Left forelimb (tissue), 1 donor: ENCODE measurements around the gene EML4.
"Not testable (repeated sequence)": the region's sequence is repeated elsewhere in the genome, so short reads cannot be mapped to it uniquely, and the experiment has no call there.

Experiments
- DNase-seq: peaks from one replicate; pipeline ENCODE4 v3.0.0-alpha.2; 2018; ENCODE audit warnings: low spot score

The EML4 gene

DNA sequence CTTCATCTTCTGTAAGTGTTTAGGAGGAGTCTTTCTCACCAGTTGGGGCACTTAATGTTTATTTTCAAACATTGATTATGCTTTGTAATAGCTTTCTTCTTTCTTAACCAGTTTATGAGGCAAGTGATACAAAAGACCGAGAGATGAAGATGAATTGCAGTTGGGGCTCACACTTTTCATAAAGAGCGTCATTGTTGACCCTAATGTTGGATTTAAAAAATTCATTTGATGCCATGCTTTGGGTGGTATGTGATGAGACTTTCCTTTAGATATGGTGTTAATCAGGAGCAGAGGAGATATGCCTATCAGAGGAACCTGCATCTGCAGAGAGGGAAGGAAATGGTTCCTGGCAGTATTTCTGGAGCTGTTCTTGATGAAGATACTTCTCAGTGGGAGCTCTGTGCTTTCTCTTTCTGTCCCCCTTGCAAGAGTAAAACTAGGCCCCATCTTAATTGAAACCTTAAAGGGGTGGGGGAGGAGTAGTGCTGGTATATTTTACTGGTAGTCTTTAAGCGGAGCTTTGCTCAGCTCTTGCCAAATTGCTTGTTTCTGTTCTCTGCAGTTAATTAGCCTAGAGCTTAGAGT lies 2.3 kb downstream of the EML4 start:
- no peak for DNase-seq

DNA sequence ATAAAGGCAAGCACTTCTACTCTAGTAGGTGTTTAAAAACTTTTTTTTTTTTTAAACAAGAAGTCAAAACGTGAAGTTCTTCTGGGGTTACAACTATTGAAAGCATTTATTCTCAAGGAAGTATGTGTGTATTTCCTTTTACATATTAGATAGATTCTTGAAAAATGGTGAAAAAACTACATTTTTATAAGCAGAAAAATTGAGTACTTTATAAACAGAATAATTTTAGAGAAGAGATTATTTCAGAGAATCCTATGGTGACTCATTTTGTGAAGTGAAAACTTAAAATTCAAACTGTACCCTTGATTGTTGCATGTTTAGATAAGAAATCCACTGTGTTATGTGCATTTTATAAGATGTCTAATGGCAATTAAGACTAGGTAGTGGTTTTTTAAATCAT lies 2.9 kb downstream of the EML4 start:
- no peak for DNase-seq

DNA sequence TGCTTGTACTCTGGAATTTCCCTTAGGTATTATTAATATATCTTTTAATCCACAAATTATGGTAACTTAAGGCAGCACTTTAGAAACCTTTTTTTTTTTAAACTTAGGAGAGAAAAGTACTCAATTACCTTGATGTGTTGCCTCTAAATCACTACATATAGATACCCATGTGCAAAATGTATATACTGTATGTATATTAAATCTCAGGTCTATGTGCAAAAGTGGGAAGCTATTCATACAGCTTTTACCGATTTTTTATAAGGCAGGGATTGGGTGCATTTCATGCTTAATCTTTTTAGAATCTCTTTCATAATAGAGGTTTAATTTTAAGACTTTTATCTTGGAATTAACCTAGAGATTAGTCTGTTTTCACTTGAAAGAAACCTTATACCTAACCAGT lies 3.4 kb downstream of the EML4 start:
- no peak for DNase-seq

DNA sequence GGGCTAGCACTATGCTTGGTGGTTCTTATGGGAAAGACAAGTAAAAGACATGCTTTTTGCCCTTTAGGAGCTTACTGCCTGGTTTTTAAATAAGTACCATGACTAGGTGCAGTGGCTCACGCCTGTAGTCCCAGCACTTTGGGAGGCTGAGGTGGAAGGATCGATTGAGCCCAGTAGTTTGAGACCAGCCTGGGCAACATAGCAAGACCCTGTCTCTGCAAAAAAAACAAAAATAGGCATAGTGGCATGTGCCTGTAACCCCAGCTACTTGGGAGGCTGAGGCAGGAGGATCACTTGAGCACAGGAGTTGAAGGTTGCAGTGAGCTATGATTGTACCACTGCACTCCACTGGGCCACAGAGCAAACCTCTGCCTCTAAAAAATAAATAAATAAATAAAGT lies 4.3 kb downstream of the EML4 start:
- not testable (repeated sequence) for DNase-seq

DNA sequence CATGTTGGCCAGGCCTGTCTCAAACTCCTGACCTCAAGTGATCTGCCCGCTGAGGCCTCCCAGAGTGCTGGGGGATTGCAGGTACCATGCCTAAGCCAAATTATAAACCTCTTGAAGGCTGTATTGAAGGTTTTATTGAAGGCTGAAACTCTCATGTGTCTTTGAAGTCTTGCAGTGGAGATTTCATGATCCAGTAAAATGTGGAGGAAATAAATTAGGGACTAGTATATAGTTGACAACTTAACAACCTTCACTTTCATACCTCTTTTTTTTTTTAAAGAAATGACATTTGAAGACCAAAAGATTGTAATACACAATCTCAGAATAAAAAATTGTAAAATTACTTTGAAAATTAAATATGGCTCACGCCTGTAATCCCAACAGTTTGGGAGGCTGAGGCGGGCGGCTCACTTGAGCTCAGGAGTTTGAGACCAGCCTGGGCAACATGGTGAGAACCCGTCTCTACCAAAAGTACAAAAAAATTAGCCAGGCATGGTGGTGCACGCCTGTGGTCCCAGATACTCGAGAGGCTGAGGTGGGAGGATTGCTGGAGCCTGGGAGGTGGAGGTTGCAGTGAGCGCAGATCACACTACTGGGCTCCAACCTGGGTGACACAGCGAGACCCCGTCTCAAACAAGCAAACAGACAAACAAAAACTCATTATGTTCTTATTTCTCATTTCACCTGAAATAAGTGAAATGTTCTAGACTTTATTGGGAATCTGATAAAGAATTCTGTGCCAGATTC lies 8.0 kb downstream of the EML4 start:
- no peak for DNase-seq

DNA sequence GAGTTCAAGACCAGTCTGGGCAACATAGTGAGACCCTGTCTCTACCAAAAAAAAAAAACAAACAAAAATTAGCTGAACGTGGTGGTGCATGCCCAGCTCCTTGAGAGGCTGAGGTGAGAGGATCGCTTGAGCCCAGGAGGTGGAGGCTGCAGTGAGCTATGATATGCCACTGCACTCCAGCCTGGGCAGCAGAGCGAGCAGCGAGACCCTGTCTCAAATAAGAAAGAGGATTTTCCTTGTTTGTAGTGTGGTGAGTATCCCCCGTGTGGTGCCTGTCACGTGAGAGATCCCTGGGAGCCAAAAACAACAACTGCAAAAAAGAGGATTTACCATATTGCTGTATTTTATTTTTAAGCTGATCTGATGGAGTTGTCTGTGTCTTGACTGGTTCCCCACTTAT lies 9.2 kb downstream of the EML4 start:
- DNase-seq = no peak

DNA sequence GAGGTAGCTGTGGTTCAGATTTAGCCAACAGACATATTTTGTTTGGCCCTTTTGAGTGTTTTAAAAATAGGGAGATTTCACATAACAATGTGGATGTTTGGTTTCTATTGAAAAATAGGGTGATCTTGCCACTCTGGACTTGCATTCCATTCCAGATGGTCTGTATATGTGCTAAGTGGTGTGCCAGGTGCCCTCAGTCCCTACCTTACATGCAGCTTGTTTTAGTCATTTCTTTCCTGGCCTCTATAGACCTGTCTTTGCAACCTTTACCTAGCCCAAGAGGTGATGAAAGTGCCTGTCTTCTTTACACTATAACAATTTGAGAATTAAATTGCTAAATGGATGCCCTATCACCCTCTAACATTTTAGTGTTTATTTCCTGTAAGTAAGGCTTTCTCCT lies 11.1 kb downstream of the EML4 start:
- no peak for DNase-seq

DNA sequence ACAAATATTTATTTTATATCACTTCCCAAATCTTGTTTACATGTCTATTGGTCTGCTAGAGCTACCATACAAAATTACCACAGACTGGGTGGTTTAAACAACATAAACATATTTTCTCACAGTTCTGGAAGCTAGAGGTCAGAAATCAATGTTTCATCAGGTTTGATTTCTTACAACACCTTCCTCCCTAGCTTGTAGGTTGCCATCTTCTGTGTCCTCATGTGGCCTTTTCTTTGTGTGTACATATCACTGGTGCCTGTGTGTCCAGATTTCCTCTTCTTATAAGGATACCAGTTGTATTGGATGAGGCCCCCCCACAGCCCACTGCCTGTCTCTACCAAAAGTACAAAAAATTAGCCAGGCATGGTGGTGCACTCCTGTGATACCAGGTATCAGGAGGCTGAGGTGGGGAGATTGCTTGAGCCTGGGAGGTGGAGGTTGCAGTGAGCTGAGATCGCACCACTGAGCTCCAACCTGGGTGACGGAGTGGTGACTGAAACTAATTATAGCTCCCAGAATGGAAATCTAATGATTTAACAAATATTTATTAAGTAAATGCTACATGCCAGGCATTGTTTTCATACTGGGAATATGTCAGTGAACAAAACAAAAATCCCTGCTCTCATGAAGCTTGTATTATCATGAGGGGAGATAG lies 13.6 kb downstream of the EML4 start:
- no peak for DNase-seq

DNA sequence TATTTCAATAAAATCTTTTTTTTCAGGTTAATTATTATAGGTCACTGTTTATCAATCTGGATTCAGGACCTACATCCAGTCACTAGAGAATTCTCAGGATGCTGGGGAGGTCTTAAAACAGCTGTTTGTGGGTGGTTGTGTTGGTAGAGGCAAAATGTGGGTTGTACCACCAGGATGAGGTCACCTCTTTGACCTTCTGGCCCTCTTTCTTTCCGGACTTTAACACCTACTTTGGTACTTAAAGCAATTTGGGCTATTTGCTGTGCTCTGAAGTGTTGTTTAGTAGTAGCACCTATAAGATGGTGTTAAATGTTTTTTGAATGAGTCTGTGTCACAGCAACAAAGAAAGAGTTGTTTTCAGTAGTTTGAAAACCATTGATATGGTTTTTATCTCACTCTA lies 14.6 kb downstream of the EML4 start:
- DNase-seq = no peak

DNA sequence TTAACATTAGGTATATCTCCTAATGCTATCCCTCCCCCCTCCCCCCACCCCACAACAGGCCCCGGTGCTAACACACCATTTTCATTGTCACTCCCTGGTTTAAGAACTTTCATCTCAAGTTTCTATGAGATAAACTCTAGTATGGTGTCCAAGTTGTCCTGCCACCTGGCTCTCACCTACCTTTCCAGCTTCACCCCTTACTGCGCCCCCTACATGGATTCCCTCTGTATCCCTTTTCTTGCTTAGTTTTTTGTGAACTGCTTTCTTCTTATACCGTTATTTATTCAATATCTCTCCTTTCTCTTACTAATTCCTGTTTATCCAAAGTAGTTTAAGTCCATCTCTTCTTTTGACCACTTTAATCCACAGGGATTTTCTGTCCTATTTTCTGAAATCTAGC lies 15.2 kb downstream of the EML4 start:
- DNase-seq = no peak

DNA sequence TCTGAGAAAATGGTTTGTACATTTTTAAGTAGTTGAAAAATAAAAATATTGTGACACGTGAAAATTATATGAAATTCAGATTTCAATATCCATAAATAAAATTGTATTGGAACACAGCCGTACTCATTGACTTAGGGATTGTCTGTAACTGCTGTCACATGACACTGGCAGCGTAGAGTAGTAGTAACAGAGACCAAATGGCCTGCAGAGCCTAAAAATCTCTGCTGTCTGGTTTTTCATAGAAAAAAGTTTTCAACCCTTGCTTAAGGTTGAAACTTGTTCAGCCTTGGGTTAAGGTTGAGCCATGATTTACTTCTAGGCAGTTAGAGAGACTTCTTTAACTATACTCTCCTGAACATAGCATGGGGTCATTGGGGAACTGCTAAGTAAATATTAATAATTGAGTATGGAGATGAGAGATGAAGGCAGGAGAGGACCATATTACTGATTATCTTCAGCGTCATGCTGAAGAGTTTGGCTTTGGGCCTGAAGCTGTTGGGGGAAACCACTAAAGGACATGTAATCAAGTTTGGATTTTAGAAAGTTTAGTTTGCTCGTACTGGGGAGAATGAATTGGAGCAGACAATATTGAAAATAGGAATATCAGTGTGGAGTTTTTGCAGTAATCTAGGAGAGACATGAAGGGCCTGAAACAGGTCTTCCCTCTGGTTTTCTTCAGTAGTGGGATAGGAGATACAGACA lies 16.2 kb downstream of the EML4 start:
- DNase-seq = no peak

DNA sequence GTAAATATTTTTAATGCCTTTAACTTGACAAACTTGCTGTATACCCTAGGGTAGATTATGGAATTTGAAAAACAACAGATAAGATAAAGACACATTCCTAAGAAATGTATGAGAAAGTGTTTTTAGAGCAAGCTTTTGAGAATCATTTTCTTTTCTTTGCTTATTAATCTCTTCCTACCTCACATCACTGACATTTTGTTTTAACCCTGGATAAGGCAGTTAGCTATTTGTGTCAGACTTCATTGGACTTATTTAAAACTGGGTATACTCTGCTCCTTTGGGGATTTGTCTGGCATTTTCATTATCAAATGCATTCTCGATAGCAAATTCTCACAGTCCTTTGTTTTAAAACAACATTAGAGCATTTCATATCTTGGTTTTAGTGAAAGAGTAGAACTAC lies 17.2 kb downstream of the EML4 start:
- DNase-seq = no peak

DNA sequence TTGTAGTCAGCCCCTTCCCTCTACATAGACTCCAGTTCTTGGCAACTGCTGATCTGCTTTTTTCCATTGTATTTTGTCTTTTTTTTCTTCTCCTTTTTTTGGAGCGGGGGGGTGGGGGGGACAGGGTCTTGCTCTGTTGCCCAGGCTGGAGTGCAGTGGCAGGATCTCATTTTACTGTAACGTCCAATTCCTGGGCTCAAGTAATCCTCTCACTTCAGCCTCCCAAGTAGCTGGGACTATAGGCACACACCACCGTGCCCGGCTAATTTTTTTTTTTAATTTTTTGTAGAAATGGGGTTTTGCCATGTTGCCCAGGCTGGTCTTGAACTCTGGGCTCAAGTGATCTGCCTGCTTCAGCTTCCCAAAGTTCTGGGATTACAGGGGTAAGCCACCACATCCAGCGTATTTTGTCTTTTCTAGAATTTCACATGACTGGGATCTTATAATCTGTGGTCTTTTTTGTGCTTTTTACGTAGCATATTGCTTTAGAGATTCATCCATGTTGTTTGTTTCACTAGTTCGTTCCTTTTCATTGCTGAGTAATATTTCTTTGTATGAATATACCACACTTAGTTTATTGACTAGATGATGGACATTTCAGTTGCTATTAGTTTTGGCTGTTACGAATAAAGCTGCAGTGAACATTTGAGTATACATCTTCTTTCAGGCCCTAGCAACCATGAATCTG lies 17.9 kb downstream of the EML4 start:
- DNase-seq = no peak

DNA sequence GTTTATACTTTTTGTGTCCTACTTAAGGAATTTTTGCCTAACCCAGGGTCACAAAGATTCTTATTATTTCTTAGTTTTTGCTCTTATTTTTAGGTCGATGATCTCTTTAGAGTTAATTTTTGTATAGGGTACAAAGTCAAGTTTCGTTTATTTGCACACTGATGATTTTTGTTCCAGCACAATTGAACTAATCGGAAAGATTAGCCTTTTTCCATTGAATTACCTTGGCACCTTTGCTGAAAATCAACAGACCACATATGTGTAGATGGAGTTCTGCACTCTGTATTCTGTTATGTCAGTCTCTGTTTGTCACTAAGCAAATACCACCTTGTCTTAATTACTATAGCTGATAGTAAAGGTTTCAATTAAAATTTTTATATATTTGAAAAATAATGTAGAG lies 18.7 kb downstream of the EML4 start:
- no peak for DNase-seq

DNA sequence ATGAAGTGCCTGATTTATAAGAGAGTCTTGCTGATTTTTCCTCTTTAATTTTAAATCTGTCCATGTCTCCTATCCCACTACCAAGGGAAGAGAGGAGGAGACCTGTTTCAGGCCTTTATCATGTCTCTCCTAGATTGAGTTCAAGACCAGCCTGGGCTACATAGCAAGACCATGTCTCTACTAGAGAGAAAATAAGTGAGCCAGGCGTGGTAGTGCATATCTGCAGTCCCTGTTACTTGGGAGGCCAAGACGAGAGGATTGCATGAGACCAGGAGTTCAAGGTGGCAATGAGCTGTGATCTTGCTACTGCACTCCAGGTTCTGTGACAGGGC lies 20.0 kb downstream of the EML4 start:
- DNase-seq = no peak

DNA sequence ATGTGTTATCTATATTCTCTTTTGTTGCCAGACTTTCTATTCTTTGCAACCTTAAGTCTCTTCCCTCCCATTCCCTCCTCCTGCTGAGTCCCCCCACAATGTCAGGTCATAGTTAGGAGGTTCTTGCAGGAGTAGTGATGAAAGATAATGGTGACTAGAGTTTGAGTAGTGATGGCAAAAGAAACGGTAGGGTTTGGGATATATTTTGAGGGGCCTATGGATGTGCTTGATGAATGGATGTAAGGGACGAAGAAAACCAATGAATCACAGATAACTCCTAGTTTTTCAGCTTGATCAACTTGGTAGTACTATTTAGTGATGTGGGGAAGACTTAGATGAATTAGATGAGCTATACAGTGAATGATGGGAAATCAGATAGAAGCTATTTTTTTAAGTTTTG lies 21.0 kb downstream of the EML4 start:
- DNase-seq = no peak

DNA sequence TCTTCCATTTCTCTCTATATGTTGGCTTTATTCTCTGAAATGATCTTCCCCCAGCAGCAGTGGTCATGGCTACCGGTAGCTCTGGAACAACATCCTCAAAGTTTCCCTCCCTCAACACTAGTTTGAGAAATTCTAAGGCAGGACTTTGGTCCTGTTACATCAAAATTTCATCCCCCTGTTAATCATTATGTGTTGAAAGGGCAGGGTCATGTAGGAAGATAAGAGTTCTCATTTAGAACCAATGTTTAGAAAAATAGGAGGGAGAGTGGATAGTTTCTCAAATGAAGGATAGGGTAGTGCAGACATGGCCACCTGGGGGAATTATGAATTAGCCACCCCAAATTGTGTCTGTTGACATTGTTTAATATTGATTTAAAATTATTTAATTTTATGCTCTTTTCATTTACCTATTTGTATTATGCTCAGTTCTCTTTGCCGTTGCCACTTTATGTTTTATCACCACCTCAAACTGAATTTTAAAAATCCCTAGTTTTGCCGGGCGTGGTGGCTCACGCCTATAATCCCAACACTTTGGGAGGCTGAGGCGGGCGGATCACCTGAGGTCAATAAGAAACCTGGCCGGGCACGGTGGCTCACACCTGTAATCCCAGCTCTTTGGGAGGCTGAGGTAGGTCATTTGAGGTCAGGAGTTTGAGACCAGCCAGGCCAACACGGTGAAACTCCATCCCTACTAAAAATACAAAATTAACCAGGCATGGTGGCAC lies 22.3 kb downstream of the EML4 start:
- DNase-seq = no peak

DNA sequence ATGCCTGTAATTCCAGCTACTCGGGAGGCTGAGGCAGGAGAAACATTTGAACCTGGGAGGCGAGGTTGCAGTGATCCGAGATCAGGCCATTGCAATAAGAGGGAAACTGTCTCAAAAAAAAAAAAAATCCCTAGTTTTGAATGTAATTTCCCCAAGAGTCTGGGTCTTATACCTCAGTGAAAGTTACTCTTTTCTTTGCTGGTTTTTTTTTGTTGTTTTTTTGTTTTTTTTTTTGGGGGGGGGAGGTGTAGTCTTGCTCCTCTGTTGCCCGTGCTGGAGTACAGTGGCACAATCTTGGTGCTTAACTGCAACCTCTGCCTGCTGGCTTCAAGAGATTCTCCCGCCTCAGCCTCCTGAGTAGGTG lies 22.8 kb downstream of the EML4 start:
- DNase-seq = no peak

DNA sequence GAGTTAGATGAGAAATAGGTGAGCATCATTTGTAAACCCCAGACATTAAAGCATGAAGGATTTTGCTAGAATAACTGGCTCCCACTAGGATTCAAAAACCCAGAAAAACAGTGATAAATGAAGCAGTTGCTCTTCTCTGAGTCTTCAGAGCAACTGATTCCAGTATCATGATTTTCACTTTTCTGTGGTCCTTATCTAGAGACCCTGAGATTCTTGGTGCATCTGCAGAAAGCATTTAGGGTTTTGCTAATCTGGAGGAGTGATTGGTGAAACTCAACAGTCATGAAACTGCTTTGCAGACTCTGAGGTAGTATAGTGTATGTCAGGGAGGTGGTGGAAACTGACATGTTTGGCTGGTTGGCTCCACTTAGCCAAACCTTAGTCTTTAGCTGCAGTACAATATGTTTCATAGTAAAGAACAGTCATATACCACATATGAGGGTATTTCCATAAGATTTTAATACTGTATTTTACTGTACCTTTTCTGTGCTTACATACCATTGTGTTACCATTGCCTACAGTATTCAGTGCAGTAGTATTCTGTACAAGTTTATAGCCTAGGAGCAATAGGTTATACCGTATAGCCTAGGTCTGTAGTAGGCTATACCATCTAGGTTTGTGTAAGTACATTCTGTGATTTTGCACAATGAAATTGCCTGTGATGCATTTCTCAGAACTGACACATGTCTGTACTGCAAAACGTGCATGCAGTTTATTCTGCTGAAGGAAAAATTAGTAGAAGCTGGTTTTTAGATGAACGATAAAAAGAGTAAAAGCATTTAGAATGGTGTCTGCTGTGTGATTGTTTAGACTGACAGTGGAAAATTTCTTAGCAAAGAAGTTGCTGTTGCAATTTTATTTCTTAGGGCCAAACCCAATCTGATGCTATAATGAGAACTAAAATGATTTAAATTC lies 23.8 kb downstream of the EML4 start:
- no peak for DNase-seq

DNA sequence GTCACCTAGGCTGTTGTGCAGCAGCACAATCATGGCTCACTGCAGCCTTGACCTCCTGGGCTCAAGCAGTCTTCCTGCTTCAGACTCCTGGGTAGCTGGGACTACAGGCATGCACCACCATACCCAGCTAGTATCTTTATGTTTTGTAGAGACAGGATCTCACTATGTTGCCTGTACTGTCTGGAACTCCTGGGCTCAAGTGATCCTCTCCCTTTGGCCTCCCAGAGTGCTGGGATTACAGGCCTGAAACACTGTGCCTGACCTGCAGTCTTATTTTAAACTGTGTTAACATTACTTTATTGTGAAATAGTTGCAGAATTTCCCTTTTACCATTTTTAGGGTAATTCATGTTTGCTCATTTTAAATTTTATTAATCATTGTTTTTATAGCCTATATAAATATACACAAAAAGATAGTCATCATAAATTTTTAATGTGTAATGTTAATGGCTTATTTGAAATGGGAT lies 24.6 kb downstream of the EML4 start:
- no peak for DNase-seq

DNA sequence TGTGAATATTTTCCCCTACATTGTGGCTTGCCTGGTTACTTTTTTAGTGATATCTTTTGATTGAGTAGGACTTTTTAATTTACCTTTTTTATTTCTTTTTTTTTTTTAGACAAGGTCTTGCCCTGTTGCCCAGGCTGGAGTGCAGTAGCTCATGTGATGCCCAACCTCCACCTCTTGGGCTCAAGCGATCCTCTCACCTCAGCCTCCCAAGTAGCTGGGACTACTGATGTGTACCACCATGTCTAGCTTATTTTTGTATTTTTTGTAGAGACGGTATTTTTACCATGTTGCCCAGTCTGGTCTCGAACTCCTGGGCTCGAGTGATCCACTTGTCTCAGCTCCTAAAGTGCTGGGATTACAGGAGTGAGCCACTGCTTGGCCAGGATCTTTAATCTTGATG lies 25.3 kb downstream of the EML4 start:
- no peak for DNase-seq
